IPS-NIHi7 (cell line): ENCODE data around the gene ITSN1.
"Not testable (repeated sequence)": the region's sequence is repeated elsewhere in the genome, so short reads cannot be mapped to it uniquely, and the experiment has no call there.

Experiments used
- DNase-seq: peaks from one replicate; pipeline ENCODE4 v3.0.0; 2012; ENCODE audit warnings: mixed read lengths; ENCODE audit errors: extremely low spot score

Gene ITSN1

GRCh38 chr21:33642027-33642895 lies at the start of gene ITSN1:
Gene ITSN1 (plus strand): TSS chr21:33642501. CDS start chr21:33718829, 76,328 bp downstream.
- peak; percentile 94 for DNase-seq

DNA sequence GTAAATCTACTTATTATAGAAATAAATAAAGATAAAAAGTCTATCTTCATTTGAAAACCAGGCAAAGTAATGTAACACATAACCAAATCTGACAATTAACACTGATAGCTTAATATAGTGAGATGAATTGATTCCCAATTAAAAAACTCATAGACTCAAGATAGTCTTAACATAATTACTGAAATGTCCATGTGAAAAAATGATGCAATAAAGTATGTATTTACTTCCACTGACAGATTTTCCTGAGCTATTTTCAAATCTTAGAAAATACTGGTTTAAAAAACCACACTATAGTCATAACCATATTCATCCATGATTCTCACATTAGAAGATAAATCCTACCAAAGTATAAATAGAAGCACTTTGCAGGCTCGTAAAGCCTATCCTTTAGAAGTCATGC lies 44.2 kb upstream of the ITSN1 start:
- DNase-seq: no peak

DNA sequence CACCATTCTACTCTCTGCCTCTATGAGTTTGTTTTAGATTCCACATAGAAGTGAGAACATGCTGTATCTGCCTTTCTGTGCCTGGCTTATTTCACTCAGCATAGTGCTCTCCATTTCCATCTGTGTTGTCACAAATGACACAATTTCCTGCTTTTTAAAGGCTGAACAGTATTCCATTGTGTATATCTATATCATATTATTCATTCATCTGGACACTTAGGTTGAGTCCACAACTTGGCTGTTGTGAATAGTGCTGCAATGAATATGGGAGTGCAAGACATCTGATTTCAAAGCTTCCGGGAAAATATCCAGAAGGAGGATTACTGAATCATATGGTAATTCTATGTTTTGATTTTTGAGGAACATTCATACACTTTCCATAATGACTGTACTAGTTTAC lies 33.7 kb upstream of the ITSN1 start:
- DNase-seq: no peak

- no peak for DNase-seq
Observed at GRCh38 chr21:33611006-33611744, 31.1 kb upstream of the ITSN1 start.

DNA sequence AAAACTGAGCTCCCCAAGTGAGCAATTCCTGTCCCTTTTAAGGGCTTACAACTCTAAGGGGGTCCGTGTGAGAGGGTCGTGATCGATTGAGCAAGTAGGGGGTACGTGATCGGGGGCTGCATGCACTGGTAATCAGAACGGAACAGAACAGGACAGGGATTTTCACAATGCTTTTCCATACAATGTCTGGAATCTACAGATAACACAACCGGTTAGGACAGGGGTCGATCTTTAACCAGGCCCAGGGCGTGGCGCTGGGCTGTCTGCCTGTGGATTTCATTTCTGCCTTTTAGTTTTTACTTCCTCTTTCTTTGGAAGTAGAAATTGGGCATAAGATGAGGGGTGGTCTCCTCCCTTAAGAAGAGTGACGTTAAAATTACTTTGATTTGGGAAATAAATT lies 24.7 kb upstream of the ITSN1 start:
- DNase-seq: not testable (repeated sequence)

DNA sequence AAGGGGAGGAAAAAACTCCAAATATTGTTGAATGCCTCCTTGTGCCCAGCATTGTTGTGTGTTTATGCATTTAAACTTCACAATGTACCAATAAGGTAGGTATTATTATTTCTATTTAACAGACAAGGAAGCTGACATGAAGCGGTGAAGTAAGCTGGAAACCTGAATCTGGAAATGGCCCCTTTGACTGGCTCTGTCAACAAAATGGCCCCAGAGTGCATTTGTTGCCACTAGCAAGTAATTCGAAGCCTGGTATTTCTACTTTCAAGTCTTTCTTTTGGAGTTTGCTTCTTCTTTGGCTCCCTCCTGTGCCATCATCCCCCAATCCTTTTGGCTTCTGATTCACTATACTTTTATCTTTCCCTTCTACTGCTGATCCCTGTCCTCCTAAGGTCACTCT lies 23.9 kb upstream of the ITSN1 start:
- DNase-seq: peak; percentile 11

DNA sequence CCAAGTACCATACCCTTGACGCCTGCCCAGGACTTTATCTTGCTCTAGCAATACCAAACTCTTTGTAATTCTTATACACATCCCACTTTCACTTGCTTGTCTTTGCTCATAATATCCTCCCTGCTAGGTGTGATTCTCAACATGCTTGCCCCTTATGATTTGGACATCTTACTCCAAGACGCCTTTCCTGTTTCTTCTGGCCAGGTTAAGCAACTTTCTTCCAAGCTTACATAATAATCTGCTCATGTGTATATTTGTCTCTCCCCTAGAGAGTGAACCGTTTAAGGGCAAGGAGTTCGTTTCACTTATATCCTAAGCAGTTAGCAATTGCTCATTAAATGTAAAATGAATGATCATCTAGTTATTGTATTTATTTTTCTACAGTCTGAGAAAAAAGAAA lies 22.6 kb upstream of the ITSN1 start:
- DNase-seq: no peak

DNA sequence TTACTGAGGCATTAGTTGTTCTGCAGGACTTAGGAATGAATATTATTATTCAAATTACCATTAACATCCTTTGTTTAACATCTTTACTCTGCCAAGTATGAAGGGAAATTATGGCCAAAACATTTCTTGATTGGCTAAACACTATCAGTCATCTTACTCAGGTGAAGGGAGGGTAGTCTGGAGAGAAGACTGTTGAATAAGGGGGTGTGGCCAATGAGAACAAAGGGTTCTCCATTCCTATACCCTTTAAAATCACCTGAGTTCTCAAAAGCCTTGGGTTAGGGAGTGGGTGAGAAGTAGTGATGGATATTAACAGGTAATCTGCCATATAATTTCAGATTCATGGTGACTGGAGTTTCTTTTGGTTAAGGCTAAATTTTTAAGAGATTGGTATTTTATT lies 20.0 kb upstream of the ITSN1 start:
- peak; percentile 41 for DNase-seq

- DNase-seq: not testable (repeated sequence)
Observed at GRCh38 chr21:33626151-33626550, 16.1 kb upstream of the ITSN1 start.

DNA sequence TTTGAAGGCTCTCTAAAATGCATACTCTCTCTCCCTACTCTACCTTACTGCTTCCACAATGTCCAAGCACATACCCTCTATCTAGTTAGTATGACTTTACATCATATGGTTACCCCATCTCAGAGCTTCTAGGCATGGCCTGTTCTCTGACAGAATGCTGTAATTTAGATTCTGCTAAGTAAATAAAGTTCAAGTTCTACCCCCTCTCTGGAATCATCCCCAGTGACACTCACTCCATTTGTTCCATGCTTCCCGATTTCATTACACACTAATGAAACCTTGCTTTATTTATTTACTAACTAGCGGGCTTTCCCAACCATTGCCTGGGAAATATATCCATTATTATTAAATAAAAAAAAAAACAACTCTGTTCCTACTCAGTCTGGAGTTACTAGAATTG lies 8.0 kb upstream of the ITSN1 start:
- DNase-seq: no peak

DNA sequence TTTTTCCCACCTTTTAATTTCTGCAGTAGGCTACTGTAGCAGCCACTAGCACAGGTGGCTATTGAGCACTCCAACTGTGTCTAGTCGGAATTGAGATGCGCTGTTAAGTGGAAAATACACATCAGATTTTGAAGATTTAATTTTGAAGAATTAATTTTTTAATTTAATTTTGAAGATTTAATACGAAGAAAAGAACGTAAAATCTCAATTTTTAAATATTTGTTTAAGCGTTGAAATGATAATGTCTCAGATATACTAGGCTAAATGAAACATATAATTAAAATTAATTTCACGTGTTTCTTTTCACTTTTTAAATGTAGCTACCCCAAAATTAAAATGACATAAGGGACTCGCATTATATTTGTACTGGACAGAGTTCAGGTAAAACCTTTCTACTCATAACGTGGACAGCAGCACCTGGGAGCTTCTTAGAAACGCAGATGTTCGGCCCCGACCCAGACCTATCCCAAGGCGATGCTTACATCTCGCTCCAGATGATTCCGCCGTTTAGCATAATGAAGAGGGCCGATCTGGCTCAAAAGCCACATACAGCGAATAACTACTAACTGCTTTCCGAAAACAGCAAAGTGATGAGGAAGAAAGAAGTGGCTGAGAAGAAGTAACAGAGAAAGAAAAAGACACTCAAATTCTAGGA lies 1.5 kb upstream of the ITSN1 start:
- peak; percentile 14 for DNase-seq

DNA sequence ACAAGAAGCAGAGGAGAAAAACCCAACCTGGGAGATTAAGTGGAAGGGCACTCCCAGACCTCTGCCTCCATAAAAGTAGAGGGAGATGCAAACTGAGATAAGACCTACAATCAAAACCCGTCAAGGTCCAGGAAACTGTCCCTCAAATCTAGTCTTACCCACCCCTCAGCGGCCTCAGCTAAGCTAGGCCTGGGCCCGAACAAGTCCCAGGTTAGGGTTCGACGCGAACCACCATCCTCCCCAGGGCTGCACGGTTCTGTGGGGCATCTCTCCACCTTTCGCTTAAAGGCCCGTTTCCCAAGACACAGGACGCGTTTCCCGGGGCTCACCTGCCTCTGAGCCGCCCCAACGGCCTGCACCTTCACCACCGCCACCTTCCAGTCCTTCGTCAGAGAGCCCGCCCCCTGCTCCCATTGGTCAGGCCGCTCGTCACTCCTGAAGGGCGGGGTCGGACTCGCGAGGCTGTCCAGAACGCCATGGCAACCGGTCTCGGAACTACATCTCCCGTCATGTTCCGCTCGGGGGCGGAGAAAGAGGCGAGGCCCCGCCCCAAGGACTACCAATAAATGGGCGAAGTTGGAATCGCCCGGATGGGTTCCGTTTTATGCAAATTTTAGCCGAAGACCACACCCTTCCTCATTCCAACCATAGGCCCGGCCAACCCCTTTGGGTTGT lies 812 bp upstream of the ITSN1 start, which contains the start of gene CRYZL1:
CRYZL1 (minus strand) TSS at position 390 of the 675 bp plus-strand sequence. CDS start 10,190 bp downstream, outside the sequence.
- DNase-seq: peak; percentile 94

DNA sequence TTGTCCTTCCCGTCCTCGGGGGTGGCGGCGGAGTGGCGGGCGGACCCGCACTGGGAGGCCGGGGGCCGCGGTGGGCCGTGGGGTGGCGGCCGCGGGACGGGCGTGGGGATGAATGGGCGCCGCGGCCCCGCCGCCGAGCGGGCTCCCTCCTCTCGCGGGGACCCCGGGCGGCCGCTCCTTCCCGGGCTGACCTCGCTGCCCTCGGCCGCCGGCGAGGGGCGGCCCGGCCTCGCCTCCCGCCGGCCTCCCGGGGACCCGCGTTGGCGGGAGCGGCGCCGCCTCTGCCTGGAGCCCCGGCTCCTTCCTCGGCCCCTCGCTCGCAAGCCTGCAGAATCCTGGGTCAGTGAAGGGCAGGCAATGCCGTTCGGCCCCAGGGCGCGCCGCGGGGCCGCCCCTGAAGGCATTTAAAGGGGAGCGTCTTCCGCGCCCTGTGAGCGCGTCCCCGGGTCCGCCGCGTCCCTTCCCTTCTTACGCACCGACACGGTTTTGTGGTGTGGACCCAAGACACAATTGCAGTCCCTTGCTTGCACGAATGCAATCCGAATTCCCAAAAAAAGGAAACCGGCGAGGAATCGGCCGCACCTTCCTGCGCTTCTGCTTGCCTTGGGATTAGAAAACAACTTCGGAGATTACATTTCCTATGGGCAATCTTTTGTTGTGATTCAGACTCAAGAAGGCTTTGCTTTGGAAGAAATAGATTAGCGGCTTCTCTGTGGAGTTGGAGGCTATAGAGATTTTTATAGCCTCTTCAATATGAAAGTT lies 776 bp downstream of the ITSN1 start:
- peak; percentile 24 for DNase-seq

DNA sequence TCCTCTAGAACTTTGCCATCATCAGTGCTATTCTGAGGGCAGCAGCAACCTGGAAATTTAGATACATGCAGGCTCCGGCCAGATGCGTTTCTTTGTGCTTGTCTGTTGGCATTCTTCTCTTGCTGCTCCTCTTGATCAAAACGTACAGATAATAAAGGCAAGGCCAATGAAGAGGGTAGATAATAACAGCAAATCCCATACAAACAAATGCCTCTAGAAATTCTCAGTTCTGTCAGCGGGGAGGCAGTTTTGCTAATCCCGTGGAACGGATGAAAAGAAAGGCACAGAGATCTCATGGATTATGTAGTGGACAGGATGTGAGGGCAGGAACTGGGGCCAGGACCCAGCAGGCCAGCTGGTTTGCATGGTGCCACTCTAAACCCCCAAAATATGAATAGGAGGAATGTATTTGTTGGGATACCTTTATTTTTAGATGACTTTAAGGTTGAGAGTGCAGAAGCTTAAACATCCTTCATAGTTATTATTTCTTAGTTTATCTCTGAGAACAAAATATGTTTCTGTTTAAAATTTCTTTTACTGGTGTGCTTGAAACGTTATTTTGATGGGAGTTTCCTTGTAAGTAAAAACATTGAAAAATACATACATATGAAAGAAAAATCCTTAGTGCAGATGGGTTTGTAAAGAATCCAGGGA lies 1.5 kb downstream of the ITSN1 start:
- DNase-seq: no peak

DNA sequence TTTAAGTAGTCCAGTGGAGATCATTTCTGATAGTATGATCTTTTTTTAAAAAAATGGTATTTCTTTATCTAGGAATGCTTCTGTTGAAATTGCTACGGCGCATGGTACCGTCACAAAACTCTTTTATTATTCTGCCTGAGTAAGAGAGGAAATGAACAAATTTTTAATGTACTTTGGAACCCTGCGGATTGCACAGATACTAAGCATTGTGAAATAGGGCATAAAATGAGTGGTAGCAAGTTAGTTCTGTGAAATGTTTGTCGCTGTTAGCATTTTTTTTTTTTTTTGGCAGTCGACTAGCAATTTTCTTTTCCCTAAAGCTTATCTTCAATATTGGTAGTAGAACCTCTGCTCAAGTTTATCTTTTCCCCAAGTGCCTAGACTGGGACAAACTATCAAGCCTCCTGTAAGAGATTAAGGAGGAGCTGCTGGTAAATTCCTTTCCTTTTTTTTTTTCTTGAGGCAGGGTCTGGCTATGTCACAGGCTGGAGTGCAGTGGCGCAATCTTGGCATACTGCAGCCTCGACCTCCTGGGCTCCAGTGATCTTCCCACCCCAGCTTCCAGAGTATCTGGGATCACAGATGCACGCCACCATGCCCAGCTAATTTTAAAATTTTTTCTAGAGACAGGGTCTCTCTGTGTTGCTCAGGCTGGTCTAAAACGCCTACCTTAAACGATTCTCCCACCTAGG lies 2.2 kb downstream of the ITSN1 start:
- DNase-seq: no peak

DNA sequence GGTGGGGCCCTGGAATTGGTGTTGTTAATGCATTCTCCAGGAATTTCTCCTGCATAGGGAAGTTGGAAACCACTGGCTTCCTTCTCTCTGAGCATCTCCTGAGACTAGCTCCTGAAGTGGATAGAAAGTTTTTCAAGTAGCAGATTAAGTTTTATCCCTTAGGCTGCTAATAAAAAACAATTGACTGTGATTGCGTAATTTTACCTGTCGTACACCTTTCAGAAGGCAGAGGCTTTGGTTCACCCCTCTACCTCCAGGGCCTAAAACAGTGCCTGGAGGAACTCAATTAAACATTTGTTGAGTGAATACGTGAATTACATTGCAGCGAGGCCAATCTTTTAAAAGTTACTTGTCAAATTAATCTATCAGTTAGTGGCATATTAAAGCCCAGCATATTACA lies 3.4 kb downstream of the ITSN1 start:
- DNase-seq: no peak

DNA sequence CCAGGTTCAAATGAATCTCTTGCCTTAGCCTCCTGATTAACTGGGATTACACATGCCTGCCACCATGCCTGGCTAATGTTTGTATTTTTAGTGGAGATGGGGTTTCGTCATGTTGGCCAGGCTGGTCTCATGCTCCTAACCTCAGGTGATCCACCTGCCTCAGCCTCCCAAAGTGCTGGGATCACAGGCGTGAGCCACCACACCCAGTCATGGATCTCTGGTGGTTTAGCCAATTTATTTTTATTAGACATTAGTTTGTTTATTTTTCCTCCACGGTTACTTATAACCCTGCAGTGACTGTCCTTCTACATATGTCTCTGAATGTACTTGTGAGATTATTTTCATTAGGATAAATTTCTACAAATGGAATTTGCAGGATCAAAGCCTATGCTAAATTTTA lies 5.3 kb downstream of the ITSN1 start:
- no peak for DNase-seq

GRCh38 chr21:33648555-33648954 lies 6.3 kb downstream of the ITSN1 start:
- DNase-seq: no peak

GRCh38 chr21:33650230-33650629 lies 7.9 kb downstream of the ITSN1 start:
- no peak for DNase-seq
